Measurements from ENCODE around the gene ADARB1.

ADARB1 gene

GRCh38 chr21:45114475-45114874 lies 40.1 kb downstream of the ADARB1 start:
- TF ChIP-seq ZBTB7A (tag by site-specific recombination; IDR thresholded peaks at IDR 0.05; ENCODE audit: low read depth) (no peak), ZNF184 (tag by site-specific recombination; IDR thresholded peaks at IDR 0.05) (no peak), ZFP3 (tag by site-specific recombination; IDR thresholded peaks at IDR 0.05; ENCODE audit: low read depth) (no peak), ZNF23 (tag by site-specific recombination; IDR thresholded peaks at IDR 0.05; ENCODE audit: borderline replicate concordance) (no peak), PBX3 (CRISPR knock-in tag; IDR thresholded peaks at IDR 0.05) (no peak), ZBTB21 (tag by site-specific recombination; IDR thresholded peaks at IDR 0.05) (no peak), ZNF24 (tag by site-specific recombination; IDR thresholded peaks at IDR 0.05) (no peak)
- Histone ChIP-seq H3K36me3 (ENCODE audit: control insufficient read depth in 2 of 2, insufficient read depth in 1 of 2, low read length in 2 of 2) (no peaks in the 10 kb centered on the region), H3K4me3 (ENCODE audit: low read depth, low read length) (no peak overlapping the region), H3K9me3 (ENCODE audit: control insufficient read depth, insufficient read depth, low read depth, low read length) (no peaks in the 10 kb centered on the region), H3K27ac (ENCODE audit: extremely low read depth, low read depth, low read length) (no peak overlapping the region), H3K4me1 (ENCODE audit: control insufficient read depth, insufficient read depth, low read length) (peaks cover 3% of the 10 kb centered on the region; the same call in 1 of the 2 replicates)
- ChIA-PET POLR2A (no interaction called here), CTCF (interaction anchor here (0.7 to 10.4 kb wide), 7 partner anchors 12 to 221 kb away, joined by 3 to 120 read pairs (median 8); no protein-coding TSS in a partner anchor)

GRCh38 chr21:45115141-45115540 lies 40.8 kb downstream of the ADARB1 start:
- CTCF ChIA-PET, result interaction anchor here (0.7 to 10.4 kb wide), 5 partner anchors 14 to 165 kb away, joined by 3 to 120 read pairs (median 16); no protein-coding TSS in a partner anchor
- POLR2A ChIA-PET, result no interaction called here

GRCh38 chr21:45116066-45116465 lies 41.7 kb downstream of the ADARB1 start:
- TF ChIP-seq ZNF777 (tag by site-specific recombination; IDR thresholded peaks at IDR 0.05; ENCODE audit: borderline replicate concordance), result no peak
- TF ChIP-seq ZNF548 (tag by site-specific recombination; IDR thresholded peaks at IDR 0.05), result no peak
- TF ChIP-seq PRDM1 (tag by site-specific recombination; IDR thresholded peaks at IDR 0.05), result no peak
- no peak for TF ChIP-seq KLF9 (tag by site-specific recombination; IDR thresholded peaks at IDR 0.05; ENCODE audit: low read depth)
- no peak for TF ChIP-seq ZNF184 (tag by site-specific recombination; IDR thresholded peaks at IDR 0.05)
- TF ChIP-seq ZNF202 (tag by site-specific recombination; IDR thresholded peaks at IDR 0.05; ENCODE audit: borderline replicate concordance), result no peak
- no peak for TF ChIP-seq REPIN1 (tag by site-specific recombination; IDR thresholded peaks at IDR 0.05; ENCODE audit: low read depth)
- TF ChIP-seq ZNF350 (tag by site-specific recombination; IDR thresholded peaks at IDR 0.05), result no peak
- TF ChIP-seq ZNF544 (tag by site-specific recombination; IDR thresholded peaks at IDR 0.05), result no peak
- TF ChIP-seq ZNF133 (tag by site-specific recombination; IDR thresholded peaks at IDR 0.05), result no peak
- no peak for TF ChIP-seq ZNF513 (tag by site-specific recombination; IDR thresholded peaks at IDR 0.05)
- TF ChIP-seq ZNF335 (tag by site-specific recombination; conservative IDR thresholded peaks at IDR 0.05), result no peak
- TF ChIP-seq ZNF280C (tag by site-specific recombination; IDR thresholded peaks at IDR 0.05), result no peak
- TF ChIP-seq ZFP37 (tag by site-specific recombination; IDR thresholded peaks at IDR 0.05), result no peak
- no peak for TF ChIP-seq ZNF558 (tag by site-specific recombination; IDR thresholded peaks at IDR 0.05)
- TF ChIP-seq ZNF792 (tag by site-specific recombination; IDR thresholded peaks at IDR 0.05), result no peak
- TF ChIP-seq ZNF211 (tag by site-specific recombination; IDR thresholded peaks at IDR 0.05; ENCODE audit: low read depth), result no peak
- no peak for TF ChIP-seq ZNF24 (tag by site-specific recombination; IDR thresholded peaks at IDR 0.05)
- no peak for TF ChIP-seq ZNF521 (tag by site-specific recombination; IDR thresholded peaks at IDR 0.05)
- no peak for TF ChIP-seq ZNF146 (tag by site-specific recombination; IDR thresholded peaks at IDR 0.05)
- ChIA-PET POLR2A (no interaction called here), CTCF (interaction anchor here (0.6 to 10.4 kb wide), 4 partner anchors 12 to 166 kb away, joined by 3 to 120 read pairs (median 10); no protein-coding TSS in a partner anchor)
- Histone ChIP-seq H3K4me1 (ENCODE audit: control insufficient read depth, insufficient read depth, low read length) (peaks cover 7% of the 10 kb centered on the region), H3K4me3 (ENCODE audit: low read depth, low read length) (no peak overlapping the region), H3K27ac (ENCODE audit: extremely low read depth, low read depth, low read length) (no peak overlapping the region), H3K36me3 (ENCODE audit: control insufficient read depth in 2 of 2, insufficient read depth in 1 of 2, low read length in 2 of 2) (no peaks in the 10 kb centered on the region), H3K9me3 (ENCODE audit: control insufficient read depth, insufficient read depth, low read depth, low read length) (no peaks in the 10 kb centered on the region)

More at GRCh38 chr21:45115141-45115540, 40.8 kb downstream of the ADARB1 start:
- H3K4me3 ChIP-seq (ENCODE audit: low read depth, low read length), result no peak overlapping the region
- H3K36me3 ChIP-seq (ENCODE audit: control insufficient read depth in 2 of 2, insufficient read depth in 1 of 2, low read length in 2 of 2), result no peaks in the 10 kb centered on the region
- H3K9me3 ChIP-seq (ENCODE audit: control insufficient read depth, insufficient read depth, low read depth, low read length), result no peaks in the 10 kb centered on the region
- TF ChIP-seq ZBTB26 (tag by site-specific recombination; optimal IDR thresholded peaks at IDR 0.05) (no peak), ZNF473 (tag by site-specific recombination; IDR thresholded peaks at IDR 0.05) (no peak)
- no peak overlapping the region for H3K27ac ChIP-seq (ENCODE audit: extremely low read depth, low read depth, low read length)
- no peaks in the 10 kb centered on the region for H3K4me1 ChIP-seq (ENCODE audit: control insufficient read depth, insufficient read depth, low read length)
